GM12878 (cell line): ENCODE data around the gene CSNK1G1. TPM values are rescaled to one million over a fixed set of nuclear protein-coding genes. Genes with fewer than 3 reads are reported as not detected.

ENCODE experiments used
- ATAC-seq: fragments of 200-7000 bp; cut with Tn5 transposase; 3 replicates; pipeline ENCODE4 v1.9.1; 2020; ENCODE audit warnings: mild to moderate bottlenecking, moderate library complexity
- BruUV-seq: library from RNA; stranded (reverse); fragments of 400-500 nt; replicated peaks from 2 replicates; lab custom pipeline; 2021; lab: Mats Ljungman, UMichigan
- CTCF ChIA-PET: fragments of 300-600 bp; sonication (Branson Sonifier 250); formaldehyde crosslinking; extraction: SDS; loops from one replicate; lab custom pipeline; 2021; ENCODE audit warnings: inconsistent platforms; lab: Yijun Ruan, JAX
- POLR2A ChIA-PET: fragments of 350-600 bp; formaldehyde crosslinking; extraction: SDS; loops from one replicate; lab custom pipeline; 2021; ENCODE audit warnings: inconsistent platforms; lab: Charles Lee
- RAD21 ChIA-PET: fragments of 300-600 bp; sonication (Branson Sonifier 250); formaldehyde crosslinking; loops from one replicate; lab custom pipeline; 2023; ENCODE audit warnings: antibody characterized with exemption; ENCODE audit not compliant: unreplicated experiment; lab: Charles Lee
- SMC1A ChIA-PET: fragments of 300-600 bp; sonication (Branson Sonifier 250); formaldehyde crosslinking; loops from one replicate; lab custom pipeline; 2023; ENCODE audit not compliant: unreplicated experiment, uncharacterized antibody; lab: Charles Lee
- DNase-seq: peaks from one replicate; pipeline ENCODE4 v3.0.0-alpha.2; 2011; ENCODE audit warnings: low read depth, low spot score
- FAIRE-seq: peaks from 3 replicates; lab custom pipeline; 2011; peaks lifted over from hg19 to GRCh38; lab: Jason Lieb, UNC
- H2AFZ ChIP-seq: 2 replicates; pipeline ENCODE4 v1.6.0; 2011; ENCODE audit warnings: low read depth, low read length, control low read depth; ENCODE audit not compliant: control insufficient read depth
- H3K27ac ChIP-seq: 2 replicates; pipeline ENCODE4 v1.5.1; 2011; ENCODE audit warnings: control low read depth; ENCODE audit not compliant: control insufficient read depth, insufficient read depth
- H3K27me3 ChIP-seq, 2 experiments: replicated peaks in 1 of 2; 2 replicates each; pipeline versions ENCODE4 v1.6.0 to v1.6.1; 2011; ENCODE audit warnings: low read length in 1 of 2; ENCODE audit not compliant: control insufficient read depth in 2 of 2, insufficient read depth in 2 of 2
- H3K36me3 ChIP-seq, 2 experiments: 2 replicates each; pipeline ENCODE4 v1.5.1; 2011; ENCODE audit warnings: low read length in 1 of 2; ENCODE audit not compliant: control insufficient read depth in 2 of 2, insufficient read depth in 2 of 2
- H3K4me1 ChIP-seq: 2 replicates; pipeline ENCODE4 v1.6.1; 2011; ENCODE audit warnings: mild to moderate bottlenecking, low read length, moderate library complexity, mixed read lengths; ENCODE audit not compliant: control insufficient read depth, insufficient read depth
- H3K4me2 ChIP-seq: 2 replicates; pipeline ENCODE4 v1.6.0; 2011; ENCODE audit warnings: control low read depth; ENCODE audit not compliant: control insufficient read depth, insufficient read depth
- H3K4me3 ChIP-seq: fragments of 200-600 bp; sonication (generic); 2 replicates; pipeline ENCODE4 v1.5.1; 2016
- H3K79me2 ChIP-seq: 2 replicates; pipeline ENCODE4 v1.6.0; 2011; ENCODE audit warnings: low read length; ENCODE audit not compliant: control insufficient read depth, insufficient read depth
- H3K9ac ChIP-seq: 2 replicates; pipeline ENCODE4 v1.8.0; 2011; ENCODE audit warnings: low read length, control low read depth, mixed read lengths; ENCODE audit not compliant: control insufficient read depth, insufficient read depth
- H3K9me3 ChIP-seq: replicated peaks from 3 replicates; pipeline ENCODE4 v1.5.1; 2011; ENCODE audit warnings: mild to moderate bottlenecking, low read length; ENCODE audit not compliant: control insufficient read depth, insufficient read depth
- H4K20me1 ChIP-seq: 2 replicates; pipeline ENCODE4 v1.6.0; 2011; ENCODE audit not compliant: control insufficient read depth, insufficient read depth
- BHLHE40 ChIP-seq, 2 experiments: fragments of 450-650 bp in 1 of 2; IDR thresholded peaks; 2 replicates each; pipeline ENCODE4 v1.6.1; 2011 to 2017; ENCODE audit warnings: low read depth in 2 of 2, borderline replicate concordance in 1 of 2, improper control_type of control experiment in 1 of 2, low read length in 1 of 2, mild to moderate bottlenecking in 1 of 2
- FOXM1 ChIP-seq: IDR thresholded peaks from 2 replicates; pipeline ENCODE4 v1.6.1; 2012; ENCODE audit warnings: low read depth, mild to moderate bottlenecking, inconsistent platforms, low read length, moderate library complexity
- MTA2 ChIP-seq: fragments of 450-650 bp; IDR thresholded peaks from 2 replicates; pipeline ENCODE4 v1.6.1; 2016; ENCODE audit warnings: low read depth, mild to moderate bottlenecking, moderate library complexity
- SREBF1 ChIP-seq: IDR thresholded peaks from 2 replicates; pipeline ENCODE4 v1.6.1; 2012; ENCODE audit warnings: mild to moderate bottlenecking, low read length
- STAT3 ChIP-seq: IDR thresholded peaks from 2 replicates; pipeline ENCODE4 v1.6.1; 2011; ENCODE audit warnings: low read depth, low read length, improper control_type of control experiment
- TCF3 ChIP-seq: IDR thresholded peaks from 2 replicates; pipeline ENCODE4 v1.6.1; 2012; ENCODE audit warnings: low read depth, mild to moderate bottlenecking, low read length, borderline replicate concordance; ENCODE audit not compliant: insufficient read depth
- YY1 ChIP-seq: IDR thresholded peaks from 2 replicates; pipeline ENCODE4 v1.6.1; 2011; ENCODE audit warnings: low read depth, mild to moderate bottlenecking, low read length
- WGBS: methylation state at CpG from one replicate; pipeline ENCODE4 v1.1.6; 2016; ENCODE audit warnings: low lambda C conversion rate; ENCODE audit not compliant: insufficient replicate concordance, insufficient coverage; ENCODE audit errors: missing lambda C conversion rate; 5-methylcytosine and 5-hydroxymethylcytosine counted together
- in situ Hi-C: fragments of 300-500 bp; cut with MboI; formaldehyde crosslinking; loops from 9 replicates; pipeline ENCODE4 v1.14.3; 2018; ENCODE audit warnings: mixed read lengths
- intact Hi-C: fragments of 100-400 bp; cut with micrococcal nuclease; formaldehyde crosslinking; loops from one replicate; pipeline ENCODE4 v1.14.2; 2022; ENCODE audit not compliant: unreplicated experiment
- polyA plus RNA-seq, 11 experiments: library from polyadenylated mRNA; depleted of rRNA in 4 of 11; unstranded in 6 of 11; stranded (reverse) in 5 of 11; fragments of >200 nt; fragmentation: Nextera tagmentation in 4 of 11; fragmentation: Illumina TruSeq in 1 of 11; extraction: Ambion mirVana in 4 of 11; extraction: Trizol in 1 of 11; gene quantifications; 1 replicate in 1 of 11; 2 replicates in 10 of 11; pipeline versions ENCODE4 v1.2.1 to v1.2.3, GENCODE V29; 2011 to 2016; ENCODE audit warnings: inconsistent platforms in 2 of 11, missing spikeins in 2 of 11, low read depth in 1 of 11
- total RNA-seq, 4 experiments: library from RNA; depleted of rRNA in 3 of 4; stranded (reverse); fragments of >200 nt in 3 of 4; fragmentation: Illumina TruSeq in 1 of 4; extraction: Trizol in 1 of 4; gene quantifications; 2 replicates each; pipeline versions ENCODE4 v1.2.1 to v1.2.3, GENCODE V29; 2013 to 2021
- TF ChIP-seq, protein P1 (sequence below): IDR thresholded peaks from 2 replicates; pipeline ENCODE4 v1.6.1; 2012; ENCODE audit warnings: improper control_type of control experiment, low read depth, low read length; ENCODE audit not compliant: insufficient replicate concordance
- TF ChIP-seq, protein P2 (sequence below): fragments of 450-650 bp; formaldehyde crosslinking; IDR thresholded peaks from 2 replicates; pipeline ENCODE4 v1.5.0; 2022; ENCODE audit warnings: mild to moderate bottlenecking, missing genetic modification characterization
- TF ChIP-seq, protein P3 (sequence below): IDR thresholded peaks from 2 replicates; pipeline ENCODE4 v1.6.1; 2012; ENCODE audit warnings: low read depth, low read length, improper control_type of control experiment

The CSNK1G1 gene
- total and polyA plus RNA-seq, 10 of the 15 experiments (the other 5 are each of a cell fraction or from before 2014, with no cell fraction given), result 6.1 to 23.4 (median 15.3) TPM

DNA sequence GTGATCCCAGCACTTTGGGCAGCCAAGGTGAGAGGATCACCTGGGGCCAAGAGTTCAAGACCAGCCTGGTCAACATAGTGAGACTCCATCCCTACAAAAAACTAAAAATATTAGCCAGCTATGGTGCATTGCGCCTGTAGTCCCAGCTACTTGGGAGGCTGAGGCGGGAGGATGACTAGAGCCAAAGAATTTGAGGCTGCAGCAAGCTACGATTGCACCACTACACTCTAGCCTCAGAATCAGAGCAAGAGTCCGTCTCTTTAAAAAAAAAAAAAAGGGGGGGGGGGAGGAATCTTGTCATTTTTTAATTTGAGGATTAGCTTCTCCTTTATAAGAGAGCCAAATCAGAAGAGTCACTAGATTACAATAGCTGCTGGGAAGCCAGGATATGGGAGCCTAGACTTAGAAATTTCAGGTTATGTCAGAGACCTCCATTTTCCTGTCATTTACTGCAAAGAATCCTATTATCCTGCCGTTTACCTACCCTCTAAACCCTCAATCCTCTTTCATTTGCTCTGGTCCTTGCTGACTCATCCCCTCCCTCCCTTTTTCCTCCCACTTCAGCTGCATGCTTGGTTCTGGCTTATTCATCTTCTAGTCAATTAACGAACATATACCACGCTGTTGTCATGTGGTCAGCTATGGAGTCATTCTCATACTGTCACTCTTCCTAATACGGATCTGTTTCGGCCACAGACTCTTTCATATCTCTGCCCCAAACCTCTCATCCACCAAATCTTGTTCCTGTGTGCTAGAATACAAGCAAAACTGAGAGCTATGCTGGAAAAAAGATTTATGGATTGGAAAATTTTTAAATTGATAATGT lies 109.4 kb downstream of the CSNK1G1 start (continued):
- TF ChIP-seq YY1 (no peak), FOXM1 (peak; percentile 94; the same call in 1 of the 2 replicates), TCF3 (0 out of 2 replicates have a peak, but pooled peaks have one; percentile 72)
- TF ChIP-seq, protein P1, sequence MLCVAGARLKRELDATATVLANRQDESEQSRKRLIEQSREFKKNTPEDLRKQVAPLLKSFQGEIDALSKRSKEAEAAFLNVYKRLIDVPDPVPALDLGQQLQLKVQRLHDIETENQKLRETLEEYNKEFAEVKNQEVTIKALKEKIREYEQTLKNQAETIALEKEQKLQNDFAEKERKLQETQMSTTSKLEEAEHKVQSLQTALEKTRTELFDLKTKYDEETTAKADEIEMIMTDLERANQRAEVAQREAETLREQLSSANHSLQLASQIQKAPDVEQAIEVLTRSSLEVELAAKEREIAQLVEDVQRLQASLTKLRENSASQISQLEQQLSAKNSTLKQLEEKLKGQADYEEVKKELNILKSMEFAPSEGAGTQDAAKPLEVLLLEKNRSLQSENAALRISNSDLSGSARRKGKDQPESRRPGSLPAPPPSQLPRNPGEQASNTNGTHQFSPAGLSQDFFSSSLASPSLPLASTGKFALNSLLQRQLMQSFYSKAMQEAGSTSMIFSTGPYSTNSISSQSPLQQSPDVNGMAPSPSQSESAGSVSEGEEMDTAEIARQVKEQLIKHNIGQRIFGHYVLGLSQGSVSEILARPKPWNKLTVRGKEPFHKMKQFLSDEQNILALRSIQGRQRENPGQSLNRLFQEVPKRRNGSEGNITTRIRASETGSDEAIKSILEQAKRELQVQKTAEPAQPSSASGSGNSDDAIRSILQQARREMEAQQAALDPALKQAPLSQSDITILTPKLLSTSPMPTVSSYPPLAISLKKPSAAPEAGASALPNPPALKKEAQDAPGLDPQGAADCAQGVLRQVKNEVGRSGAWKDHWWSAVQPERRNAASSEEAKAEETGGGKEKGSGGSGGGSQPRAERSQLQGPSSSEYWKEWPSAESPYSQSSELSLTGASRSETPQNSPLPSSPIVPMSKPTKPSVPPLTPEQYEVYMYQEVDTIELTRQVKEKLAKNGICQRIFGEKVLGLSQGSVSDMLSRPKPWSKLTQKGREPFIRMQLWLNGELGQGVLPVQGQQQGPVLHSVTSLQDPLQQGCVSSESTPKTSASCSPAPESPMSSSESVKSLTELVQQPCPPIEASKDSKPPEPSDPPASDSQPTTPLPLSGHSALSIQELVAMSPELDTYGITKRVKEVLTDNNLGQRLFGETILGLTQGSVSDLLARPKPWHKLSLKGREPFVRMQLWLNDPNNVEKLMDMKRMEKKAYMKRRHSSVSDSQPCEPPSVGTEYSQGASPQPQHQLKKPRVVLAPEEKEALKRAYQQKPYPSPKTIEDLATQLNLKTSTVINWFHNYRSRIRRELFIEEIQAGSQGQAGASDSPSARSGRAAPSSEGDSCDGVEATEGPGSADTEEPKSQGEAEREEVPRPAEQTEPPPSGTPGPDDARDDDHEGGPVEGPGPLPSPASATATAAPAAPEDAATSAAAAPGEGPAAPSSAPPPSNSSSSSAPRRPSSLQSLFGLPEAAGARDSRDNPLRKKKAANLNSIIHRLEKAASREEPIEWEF, result no peak

DNA sequence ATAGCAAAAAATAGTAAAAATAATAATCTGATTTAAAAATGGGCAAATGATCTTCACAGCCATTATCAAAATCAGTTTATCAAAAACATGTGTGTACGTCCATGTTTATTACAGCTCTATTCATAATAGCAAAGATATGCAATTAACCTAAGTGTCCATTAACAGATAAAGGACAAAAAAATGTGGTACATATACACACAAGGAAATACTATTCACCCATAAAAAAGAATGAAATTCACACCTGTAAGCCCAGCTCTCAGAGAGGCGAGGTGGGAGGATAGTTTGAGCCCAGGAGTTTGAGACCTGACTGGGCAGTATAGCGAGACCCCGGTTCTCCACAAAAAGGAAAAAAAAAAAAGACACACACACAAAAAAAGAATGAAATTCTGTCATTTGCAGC lies 110.6 kb downstream of the CSNK1G1 start:
- ATAC-seq (no peak), DNase-seq (no peak), FAIRE-seq (no peak)
- ChIA-PET POLR2A (interaction anchor here (0.5 to 2.0 kb wide), 4 partner anchors 11 to 1397 kb away, joined by 3 to 5 read pairs (median 4); no protein-coding TSS in a partner anchor), CTCF (interaction anchor here (1.3 to 4.5 kb wide), 2 partner anchors 13 to 92 kb away, joined by 3 to 17 read pairs; no protein-coding TSS in a partner anchor), SMC1A (interaction anchor here (1.1 to 5.8 kb wide), 6 partner anchors 8 to 90 kb away, joined by 3 to 47 read pairs (median 4); no protein-coding TSS in a partner anchor), RAD21 (interaction anchor here (1.1 to 1.9 kb wide), 4 partner anchors 29 to 236 kb away, joined by 3 to 4 read pairs (median 4); no protein-coding TSS in a partner anchor)
- no peak overlapping the region for H2AFZ ChIP-seq
- 99% methylated on average over 4 of the region's 4 CpGs for WGBS
- peaks cover 23% of the 10 kb centered on the region for H3K4me1 ChIP-seq
- no peaks in the 10 kb centered on the region; a peak in 1 of 4 replicates for H3K36me3 ChIP-seq
- no peak overlapping the region for H3K9ac ChIP-seq
- H3K9me3 ChIP-seq, result peaks cover 2% of the 10 kb centered on the region; the same call in 1 of the 3 replicates
- in situ Hi-C loops, result no loop called here
- no peaks in the 10 kb centered on the region for H4K20me1 ChIP-seq
- TF ChIP-seq, protein P2, sequence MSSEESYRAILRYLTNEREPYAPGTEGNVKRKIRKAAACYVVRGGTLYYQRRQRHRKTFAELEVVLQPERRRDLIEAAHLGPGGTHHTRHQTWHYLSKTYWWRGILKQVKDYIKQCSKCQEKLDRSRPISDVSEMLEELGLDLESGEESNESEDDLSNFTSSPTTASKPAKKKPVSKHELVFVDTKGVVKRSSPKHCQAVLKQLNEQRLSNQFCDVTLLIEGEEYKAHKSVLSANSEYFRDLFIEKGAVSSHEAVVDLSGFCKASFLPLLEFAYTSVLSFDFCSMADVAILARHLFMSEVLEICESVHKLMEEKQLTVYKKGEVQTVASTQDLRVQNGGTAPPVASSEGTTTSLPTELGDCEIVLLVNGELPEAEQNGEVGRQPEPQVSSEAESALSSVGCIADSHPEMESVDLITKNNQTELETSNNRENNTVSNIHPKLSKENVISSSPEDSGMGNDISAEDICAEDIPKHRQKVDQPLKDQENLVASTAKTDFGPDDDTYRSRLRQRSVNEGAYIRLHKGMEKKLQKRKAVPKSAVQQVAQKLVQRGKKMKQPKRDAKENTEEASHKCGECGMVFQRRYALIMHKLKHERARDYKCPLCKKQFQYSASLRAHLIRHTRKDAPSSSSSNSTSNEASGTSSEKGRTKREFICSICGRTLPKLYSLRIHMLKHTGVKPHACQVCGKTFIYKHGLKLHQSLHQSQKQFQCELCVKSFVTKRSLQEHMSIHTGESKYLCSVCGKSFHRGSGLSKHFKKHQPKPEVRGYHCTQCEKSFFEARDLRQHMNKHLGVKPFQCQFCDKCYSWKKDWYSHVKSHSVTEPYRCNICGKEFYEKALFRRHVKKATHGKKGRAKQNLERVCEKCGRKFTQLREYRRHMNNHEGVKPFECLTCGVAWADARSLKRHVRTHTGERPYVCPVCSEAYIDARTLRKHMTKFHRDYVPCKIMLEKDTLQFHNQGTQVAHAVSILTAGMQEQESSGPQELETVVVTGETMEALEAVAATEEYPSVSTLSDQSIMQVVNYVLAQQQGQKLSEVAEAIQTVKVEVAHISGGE (CRISPR knock-in tag), result no peak
- TF ChIP-seq SREBF1 (no peak), BHLHE40 (IDR thresholded peaks at IDR 0.05; ENCODE audit: borderline replicate concordance in 1 of 2, low read depth in 2 of 2, low read length in 1 of 2) (no peak), MTA2 (no peak), STAT3 (no peak)
- TF ChIP-seq, protein P3, sequence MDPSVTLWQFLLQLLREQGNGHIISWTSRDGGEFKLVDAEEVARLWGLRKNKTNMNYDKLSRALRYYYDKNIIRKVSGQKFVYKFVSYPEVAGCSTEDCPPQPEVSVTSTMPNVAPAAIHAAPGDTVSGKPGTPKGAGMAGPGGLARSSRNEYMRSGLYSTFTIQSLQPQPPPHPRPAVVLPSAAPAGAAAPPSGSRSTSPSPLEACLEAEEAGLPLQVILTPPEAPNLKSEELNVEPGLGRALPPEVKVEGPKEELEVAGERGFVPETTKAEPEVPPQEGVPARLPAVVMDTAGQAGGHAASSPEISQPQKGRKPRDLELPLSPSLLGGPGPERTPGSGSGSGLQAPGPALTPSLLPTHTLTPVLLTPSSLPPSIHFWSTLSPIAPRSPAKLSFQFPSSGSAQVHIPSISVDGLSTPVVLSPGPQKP, result no peak
- BruUV-seq, result no TSS peak
- no peaks in the 10 kb centered on the region for H3K27me3 ChIP-seq
- H3K27ac ChIP-seq, result no peak overlapping the region
- no peaks in the 10 kb centered on the region; the same call in none of the 2 replicates for H3K79me2 ChIP-seq
- H3K4me3 ChIP-seq, result no peak overlapping the region
- no peak overlapping the region for H3K4me2 ChIP-seq
- intact Hi-C loops, result no loop called here
